Right atrium auricular region (tissue), 2 donors: ENCODE results near the gene MRTFA. TPM values are rescaled to one million over a fixed set of nuclear protein-coding genes. Genes with fewer than 3 reads are reported as not detected.
"Not testable (repeated sequence)": the region's sequence is repeated elsewhere in the genome, so short reads cannot be mapped to it uniquely, and the experiment has no call there.

Source experiments
- DNase-seq: peaks from one replicate; pipeline ENCODE4 v3.0.0-alpha.2; 2019; ENCODE audit warnings: low spot score
- H3K27ac ChIP-seq, 2 donors: fragments of 200-600 bp; sonication (generic); 1 replicate in 1 of 2; 2 replicates in 1 of 2; pipeline ENCODE4 v1.5.1; 2016 to 2019
- H3K27me3 ChIP-seq, 2 donors: fragments of 200-600 bp; sonication (generic); one replicate each; pipeline versions ENCODE4 v1.5.1 to v1.6.0; 2017 to 2019
- H3K36me3 ChIP-seq: fragments of 200-600 bp; sonication (generic); one replicate; pipeline ENCODE4 v1.5.1; 2016
- H3K4me1 ChIP-seq, 2 donors: fragments of 200-600 bp; sonication (generic); one replicate each; pipeline versions ENCODE4 v1.5.1 to v1.6.0; 2017 to 2019
- H3K4me3 ChIP-seq, 2 donors: fragments of 200-600 bp; sonication (generic); 1 replicate in 1 of 2; 2 replicates in 1 of 2; pipeline ENCODE4 v1.5.1; 2017 to 2019; ENCODE audit warnings: mild to moderate bottlenecking in 1 of 2, moderate library complexity in 1 of 2
- H3K9me3 ChIP-seq, 2 donors: fragments of 200-600 bp; sonication (generic); one replicate each; pipeline ENCODE4 v1.5.1; 2019
- CTCF ChIP-seq, 2 donors: fragments of 200-600 bp; sonication (generic); IDR thresholded peaks; one replicate each; pipeline ENCODE4 v1.5.1; 2019; ENCODE audit warnings: antibody characterized with exemption in 2 of 2
- total RNA-seq, 2 donors: library from RNA; depleted of rRNA; stranded (reverse); fragments of >200 nt; gene quantifications; one replicate each; pipeline ENCODE4 v1.1.0, GENCODE V29; 2016

Gene MRTFA
- total RNA-seq, 2 donors from 2014 or later: 45.8 to 55.2 TPM

GRCh38 chr22:40504285-40505249, 132.0 kb downstream of the MRTFA start:
- DNase-seq: no peak
- Histone ChIP-seq H3K36me3 (no peaks in the 10 kb centered on the region), H3K4me3 (no peak overlapping the region), H3K4me1 (peaks cover 0 to 51% of the 10 kb centered on the region in 2 donors), H3K27me3 (no peaks in the 10 kb centered on the region), H3K27ac (peak overlapping the region in 1 of 2 donors; percentile 45), H3K9me3 (no peaks in the 10 kb centered on the region)
- no peak for TF ChIP-seq CTCF (IDR thresholded peaks at IDR 0.05)

GRCh38 chr22:40502919-40503318, 133.6 kb downstream of the MRTFA start:
- DNase-seq: no peak
- Histone ChIP-seq H3K4me3 (no peak overlapping the region), H3K27ac (no peak overlapping the region), H3K4me1 (peaks cover 0 to 53% of the 10 kb centered on the region in 2 donors), H3K27me3 (no peaks in the 10 kb centered on the region), H3K9me3 (no peaks in the 10 kb centered on the region), H3K36me3 (no peaks in the 10 kb centered on the region)
- TF ChIP-seq CTCF (IDR thresholded peaks at IDR 0.05): no peak

- H3K27ac ChIP-seq, DNase-seq: not testable (repeated sequence)
- peaks cover 0 to 47% of the 10 kb centered on the region in 2 donors for H3K4me1 ChIP-seq
These were observed 136.1 kb downstream of the MRTFA start for GRCh38 chr22:40500465-40500786.

GRCh38 chr22:40499209-40499623, 137.3 kb downstream of the MRTFA start:
- Histone ChIP-seq H3K36me3 (no peaks in the 10 kb centered on the region), H3K27ac (peak overlapping the region; percentile 51 to 72), H3K4me1 (peaks cover 0 to 39% of the 10 kb centered on the region in 2 donors), H3K9me3 (no peaks in the 10 kb centered on the region), H3K4me3 (no peak overlapping the region), H3K27me3 (no peaks in the 10 kb centered on the region)
- DNase-seq: peak; percentile 75
- TF ChIP-seq CTCF (IDR thresholded peaks at IDR 0.05): no peak

More at GRCh38 chr22:40500465-40500786, 136.1 kb downstream of the MRTFA start:
- not testable (repeated sequence) for H3K27me3 ChIP-seq, H3K9me3 ChIP-seq, H3K4me3 ChIP-seq, H3K36me3 ChIP-seq

GRCh38 chr22:40498420-40499208, 137.9 kb downstream of the MRTFA start:
- no peaks in the 10 kb centered on the region for H3K9me3 ChIP-seq
- no peaks in the 10 kb centered on the region for H3K27me3 ChIP-seq
- no peak for TF ChIP-seq CTCF (IDR thresholded peaks at IDR 0.05)
- H3K36me3 ChIP-seq: no peaks in the 10 kb centered on the region
- H3K4me3 ChIP-seq: no peak overlapping the region
- H3K4me1 ChIP-seq: peaks cover 0 to 38% of the 10 kb centered on the region in 2 donors
- H3K27ac ChIP-seq: peak overlapping the region; percentile 51 to 72
- no peak for DNase-seq

- H3K36me3 ChIP-seq: no peaks in the 10 kb centered on the region
- no peak overlapping the region for H3K4me3 ChIP-seq
- H3K9me3 ChIP-seq: no peaks in the 10 kb centered on the region
- peaks cover 0 to 43% of the 10 kb centered on the region in 2 donors for H3K4me1 ChIP-seq
- peak overlapping the region; percentile 11 to 44 for H3K27ac ChIP-seq
- H3K27me3 ChIP-seq: no peaks in the 10 kb centered on the region
- DNase-seq: no peak
- no peak for TF ChIP-seq CTCF (IDR thresholded peaks at IDR 0.05)
These were observed 143.1 kb downstream of the MRTFA start for GRCh38 chr22:40493441-40493840.
